ENCODE measurements around the gene PTPN2.

DNA sequence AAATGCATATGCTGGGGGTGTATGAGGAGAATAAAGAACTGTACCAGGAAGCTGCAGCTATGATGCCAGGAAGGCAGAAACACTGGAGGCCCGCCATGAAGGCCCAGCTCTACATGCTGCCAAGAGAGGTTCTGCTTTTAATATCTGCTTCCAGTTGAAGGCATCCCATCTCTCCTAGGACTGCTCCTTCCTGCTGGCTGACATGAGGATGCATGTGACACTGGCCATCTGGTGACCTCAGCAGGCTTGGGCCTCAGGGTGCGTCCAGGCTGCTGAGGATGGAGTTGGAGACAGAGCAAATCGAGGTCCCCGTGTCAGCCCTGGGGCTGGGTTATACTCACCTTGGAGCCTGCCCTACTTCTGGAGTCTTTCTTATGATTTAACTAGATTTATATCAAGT lies 132.1 kb downstream of the PTPN2 start:
- TF ChIP-seq, protein P1, sequence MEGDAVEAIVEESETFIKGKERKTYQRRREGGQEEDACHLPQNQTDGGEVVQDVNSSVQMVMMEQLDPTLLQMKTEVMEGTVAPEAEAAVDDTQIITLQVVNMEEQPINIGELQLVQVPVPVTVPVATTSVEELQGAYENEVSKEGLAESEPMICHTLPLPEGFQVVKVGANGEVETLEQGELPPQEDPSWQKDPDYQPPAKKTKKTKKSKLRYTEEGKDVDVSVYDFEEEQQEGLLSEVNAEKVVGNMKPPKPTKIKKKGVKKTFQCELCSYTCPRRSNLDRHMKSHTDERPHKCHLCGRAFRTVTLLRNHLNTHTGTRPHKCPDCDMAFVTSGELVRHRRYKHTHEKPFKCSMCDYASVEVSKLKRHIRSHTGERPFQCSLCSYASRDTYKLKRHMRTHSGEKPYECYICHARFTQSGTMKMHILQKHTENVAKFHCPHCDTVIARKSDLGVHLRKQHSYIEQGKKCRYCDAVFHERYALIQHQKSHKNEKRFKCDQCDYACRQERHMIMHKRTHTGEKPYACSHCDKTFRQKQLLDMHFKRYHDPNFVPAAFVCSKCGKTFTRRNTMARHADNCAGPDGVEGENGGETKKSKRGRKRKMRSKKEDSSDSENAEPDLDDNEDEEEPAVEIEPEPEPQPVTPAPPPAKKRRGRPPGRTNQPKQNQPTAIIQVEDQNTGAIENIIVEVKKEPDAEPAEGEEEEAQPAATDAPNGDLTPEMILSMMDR (IDR thresholded peaks at IDR 0.05) = no peak
- TF ChIP-seq POLR2A (IDR thresholded peaks at IDR 0.05) = no peak
